ENCODE measurements around the gene LMTK3.

The LMTK3 gene

DNA sequence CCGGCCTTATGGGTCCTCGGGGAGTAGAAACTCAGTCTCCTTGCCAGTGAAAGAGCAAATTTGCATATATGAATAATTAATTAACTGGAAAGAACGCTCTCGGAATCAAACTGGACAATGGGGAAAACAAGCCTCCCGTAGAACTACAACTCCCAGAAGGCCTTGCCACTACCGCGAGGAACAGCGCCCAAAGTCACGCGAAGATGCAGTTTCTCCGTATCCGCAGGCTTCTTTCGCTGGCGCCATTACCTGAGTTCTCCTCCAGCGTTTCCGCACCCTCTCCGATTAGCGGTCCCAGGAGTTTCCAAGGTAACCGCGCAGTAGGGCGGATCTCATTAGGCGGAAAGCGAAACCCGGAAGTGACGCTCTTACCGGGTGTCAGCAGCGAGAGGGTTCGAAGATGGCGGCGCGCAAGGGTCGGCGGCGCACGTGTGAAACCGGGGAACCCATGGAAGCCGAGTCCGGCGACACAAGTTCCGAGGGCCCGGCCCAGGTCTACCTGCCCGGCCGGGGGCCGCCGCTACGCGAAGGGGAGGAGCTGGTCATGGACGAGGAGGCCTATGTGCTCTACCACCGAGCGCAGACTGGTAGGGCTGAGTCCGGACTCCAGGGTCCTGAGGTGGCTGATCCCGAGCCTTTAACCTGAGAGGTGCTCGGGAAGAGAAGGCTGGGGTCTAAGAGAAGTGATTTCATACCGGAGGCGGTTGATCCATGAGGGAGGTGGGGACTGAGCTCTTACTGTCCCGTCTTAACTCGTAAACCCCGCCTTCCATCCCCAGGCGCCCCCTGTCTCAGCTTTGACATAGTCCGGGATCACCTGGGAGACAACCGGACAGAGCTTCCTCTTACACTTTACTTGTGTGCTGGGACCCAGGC lies 65.8 kb downstream of the LMTK3 start, which contains the start of gene GRWD1:
Gene GRWD1, plus strand, starts transcription at position 378 of the 876 bp plus-strand sequence. Its CDS starts 23 bp downstream, at position 401.
- ChIA-PET CTCF (interaction anchor here (0.8 to 1.6 kb wide), 6 partner anchors 10 to 54 kb away, joined by 3 to 6 read pairs (median 4); partner anchors contain the start of genes KCNJ14 and KDELR1), POLR2A (interaction anchor here (0.5 to 1.0 kb wide), 3 partner anchors 11 to 127 kb away, joined by 3 to 5 read pairs (median 3); no protein-coding TSS in a partner anchor)
- H3K36me3 ChIP-seq (ENCODE audit: control insufficient read depth in 4 of 4, insufficient read depth in 4 of 4, low read length in 3 of 4): peaks cover 2 to 32% (median 22%) of the 10 kb centered on the region in 4 experiments
- peak within 1 kb of the TSS; percentile 74 to 91 for H3K27ac ChIP-seq (ENCODE audit: insufficient read depth in 1 of 2, low read depth in 1 of 2, low read length in 2 of 2, poor library complexity in 1 of 2, severe bottlenecking in 2 of 2)
- H3K9me3 ChIP-seq (ENCODE audit: control extremely low read depth in 1 of 5, control insufficient read depth in 4 of 5, insufficient read depth in 2 of 5, low read depth in 1 of 5, low read length in 4 of 5): no peaks in the 10 kb centered on the region
- peak; percentile 97 to 99 (median 99) for DNase-seq
- peak within 1 kb of the TSS; percentile 91 to 99 (median 96) for H3K4me3 ChIP-seq (ENCODE audit: control insufficient read depth in 1 of 7, extremely low read depth in 1 of 7, insufficient read depth in 4 of 7, low read depth in 2 of 7, low read length in 6 of 7)
- peaks cover 0 to 36% (median 14%) of the 10 kb centered on the region in 5 experiments for H3K27me3 ChIP-seq (replicated peaks in 2 of 5; ENCODE audit: control insufficient read depth in 4 of 5, insufficient read depth in 5 of 5, low read length in 4 of 5)
- peaks cover 3 to 31% (median 28%) of the 10 kb centered on the region in 4 experiments for H3K4me1 ChIP-seq (ENCODE audit: control extremely low read depth in 1 of 4, control insufficient read depth in 4 of 4, insufficient read depth in 4 of 4, low read length in 3 of 4)
- under 1% methylated on average over 55 of the region's 61 CpGs for WGBS (ENCODE audit: insufficient coverage)

DNA sequence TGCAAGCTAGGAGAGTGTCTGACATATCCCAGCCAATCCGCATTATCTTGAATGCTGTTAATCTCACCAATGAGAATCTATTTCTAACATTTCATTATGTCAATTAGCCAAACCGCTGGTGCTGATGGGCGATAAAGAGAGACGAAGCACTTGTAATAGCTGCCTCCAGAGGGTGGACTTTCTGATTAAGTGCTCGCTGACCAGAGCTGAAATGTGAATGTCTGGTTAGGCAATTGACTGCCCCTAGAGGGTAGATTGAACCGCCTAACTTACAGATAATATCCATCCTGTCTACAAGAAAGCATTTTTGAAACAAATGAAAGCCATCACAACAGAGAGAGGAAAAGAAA lies 66.4 kb downstream of the LMTK3 start:
- ChIA-PET POLR2A (interaction anchor here (0.5 kb wide), 1 partner anchor 15 kb away, joined by 3 read pairs; no protein-coding TSS in a partner anchor), CTCF (interaction anchor here (0.8 to 1.4 kb wide), 4 partner anchors 16 to 54 kb away, joined by 3 to 4 read pairs (median 3); partner anchors contain the start of gene KDELR1)
- H3K36me3 ChIP-seq (ENCODE audit: control insufficient read depth in 4 of 4, insufficient read depth in 4 of 4, low read length in 3 of 4): peaks cover 2 to 26% (median 16%) of the 10 kb centered on the region in 4 experiments
- no peaks in the 10 kb centered on the region for H3K9me3 ChIP-seq (ENCODE audit: control extremely low read depth in 1 of 5, control insufficient read depth in 4 of 5, insufficient read depth in 2 of 5, low read depth in 1 of 5, low read length in 4 of 5)
- peak overlapping the region; percentile 74 to 91 for H3K27ac ChIP-seq (ENCODE audit: insufficient read depth in 1 of 2, low read depth in 1 of 2, low read length in 2 of 2, poor library complexity in 1 of 2, severe bottlenecking in 2 of 2)
- H3K27me3 ChIP-seq (replicated peaks in 2 of 5; ENCODE audit: control insufficient read depth in 4 of 5, insufficient read depth in 5 of 5, low read length in 4 of 5): peaks cover 0 to 36% (median 14%) of the 10 kb centered on the region in 5 experiments
- H3K4me1 ChIP-seq (ENCODE audit: control extremely low read depth in 1 of 4, control insufficient read depth in 4 of 4, insufficient read depth in 4 of 4, low read length in 3 of 4): peaks cover 3 to 31% (median 28%) of the 10 kb centered on the region in 4 experiments
- H3K4me3 ChIP-seq (ENCODE audit: control insufficient read depth in 1 of 7, extremely low read depth in 1 of 7, insufficient read depth in 4 of 7, low read depth in 2 of 7, low read length in 6 of 7): peak overlapping the region in 6 of 7 experiments; percentile 92 to 99 (median 96)
- WGBS (ENCODE audit: insufficient coverage): 13% methylated on average over 4 of the region's 6 CpGs
- peak; percentile 50 to 85 (median 76) for DNase-seq

DNA sequence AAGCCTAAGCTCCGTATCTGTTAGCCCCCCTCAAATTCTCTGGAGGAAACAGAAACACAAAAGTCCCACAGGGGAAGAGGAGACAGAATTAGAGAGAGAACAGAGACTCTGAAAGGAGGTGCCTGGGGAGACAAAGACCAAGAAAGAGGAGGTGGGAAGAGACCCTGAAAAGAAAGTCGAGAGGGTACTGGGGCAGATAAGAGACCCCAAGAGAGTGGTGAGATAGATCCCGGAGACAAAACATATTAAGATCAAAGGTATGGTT lies 66.8 kb downstream of the LMTK3 start:
- Histone ChIP-seq H3K36me3 (ENCODE audit: control insufficient read depth in 4 of 4, insufficient read depth in 4 of 4, low read length in 3 of 4) (peaks cover 2 to 22% (median 14%) of the 10 kb centered on the region in 4 experiments), H3K27ac (ENCODE audit: insufficient read depth in 1 of 2, low read depth in 1 of 2, low read length in 2 of 2, poor library complexity in 1 of 2, severe bottlenecking in 2 of 2) (peak overlapping the region in 1 of 2 experiments; percentile 91), H3K4me3 (ENCODE audit: control insufficient read depth in 1 of 7, extremely low read depth in 1 of 7, insufficient read depth in 4 of 7, low read depth in 2 of 7, low read length in 6 of 7) (peak overlapping the region in 6 of 7 experiments; percentile 10 to 99 (median 96)), H3K9me3 (ENCODE audit: control extremely low read depth in 1 of 5, control insufficient read depth in 4 of 5, insufficient read depth in 2 of 5, low read depth in 1 of 5, low read length in 4 of 5) (no peaks in the 10 kb centered on the region), H3K27me3 (replicated peaks in 2 of 5; ENCODE audit: control insufficient read depth in 4 of 5, insufficient read depth in 5 of 5, low read length in 4 of 5) (peaks cover 0 to 36% (median 14%) of the 10 kb centered on the region in 5 experiments), H3K4me1 (ENCODE audit: control extremely low read depth in 1 of 4, control insufficient read depth in 4 of 4, insufficient read depth in 4 of 4, low read length in 3 of 4) (peaks cover 3 to 31% (median 28%) of the 10 kb centered on the region in 4 experiments)
- CTCF ChIA-PET: interaction anchor here (0.8 to 1.4 kb wide), 4 partner anchors 16 to 53 kb away, joined by 3 to 4 read pairs (median 3); partner anchors contain the start of gene KDELR1
- DNase-seq: no peak
- WGBS (ENCODE audit: insufficient coverage): 54% methylated on average over 2 of the region's 3 CpGs
- POLR2A ChIA-PET: interaction anchor here (0.5 kb wide), 1 partner anchor 15 kb away, joined by 3 read pairs; no protein-coding TSS in a partner anchor

DNA sequence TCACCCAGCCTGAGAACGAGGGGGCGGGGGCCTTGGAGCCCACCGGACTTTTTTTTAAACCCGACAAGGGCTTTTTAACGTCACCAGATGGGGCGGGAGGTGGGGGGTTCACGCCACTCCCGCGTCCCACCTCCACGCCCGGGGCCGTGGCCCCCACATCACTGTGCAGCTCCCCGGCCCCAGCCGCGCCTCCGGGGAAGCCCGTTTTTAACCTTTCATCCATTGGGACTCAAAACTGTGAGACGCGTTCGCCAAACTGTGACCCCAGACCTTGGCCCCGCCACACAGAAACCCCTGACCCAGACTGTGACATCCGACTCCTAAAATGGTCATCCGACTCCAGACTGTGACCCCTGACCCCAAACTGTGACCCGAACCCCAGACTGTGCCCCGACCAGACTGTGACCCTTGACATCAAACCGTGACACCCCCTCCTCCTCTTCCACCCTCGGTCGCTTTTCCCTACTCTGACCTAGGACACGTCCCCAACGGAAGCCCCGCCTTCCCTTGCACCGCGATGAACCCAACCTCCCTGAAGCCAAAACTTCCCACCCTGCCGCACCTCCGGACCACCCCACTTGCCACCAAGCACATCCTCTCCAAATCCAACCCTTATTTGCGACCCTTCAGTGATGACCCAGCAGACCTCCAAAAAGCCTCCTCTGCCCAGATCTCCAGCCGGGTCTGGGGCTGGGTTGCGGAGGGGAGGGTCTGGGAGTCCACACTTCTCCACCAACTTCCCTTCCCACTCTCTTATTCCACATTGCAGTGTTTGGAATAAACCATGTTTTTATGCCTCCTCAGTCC lies 67.3 kb downstream of the LMTK3 start:
- Histone ChIP-seq H3K27ac (ENCODE audit: insufficient read depth in 1 of 2, low read depth in 1 of 2, low read length in 2 of 2, poor library complexity in 1 of 2, severe bottlenecking in 2 of 2) (peak overlapping the region in 1 of 2 experiments; percentile 91), H3K27me3 (replicated peaks in 2 of 5; ENCODE audit: control insufficient read depth in 4 of 5, insufficient read depth in 5 of 5, low read length in 4 of 5) (peaks cover 0 to 36% (median 14%) of the 10 kb centered on the region in 5 experiments), H3K4me3 (ENCODE audit: control insufficient read depth in 1 of 7, extremely low read depth in 1 of 7, insufficient read depth in 4 of 7, low read depth in 2 of 7, low read length in 6 of 7) (peak overlapping the region; percentile 4 to 99 (median 96)), H3K9me3 (ENCODE audit: control extremely low read depth in 1 of 5, control insufficient read depth in 4 of 5, insufficient read depth in 2 of 5, low read depth in 1 of 5, low read length in 4 of 5) (no peaks in the 10 kb centered on the region), H3K4me1 (ENCODE audit: control extremely low read depth in 1 of 4, control insufficient read depth in 4 of 4, insufficient read depth in 4 of 4, low read length in 3 of 4) (peaks cover 3 to 31% (median 28%) of the 10 kb centered on the region in 4 experiments), H3K36me3 (ENCODE audit: control insufficient read depth in 4 of 4, insufficient read depth in 4 of 4, low read length in 3 of 4) (peaks cover 2 to 17% (median 12%) of the 10 kb centered on the region in 4 experiments)
- peak in 2 of 3 donors; percentile 13 to 32 for DNase-seq
- CTCF ChIA-PET: interaction anchor here (1.1 kb wide), 1 partner anchor 16 kb away, joined by 3 read pairs; no protein-coding TSS in a partner anchor
- POLR2A ChIA-PET: interaction anchor here (1.2 kb wide), 1 partner anchor 50 kb away, joined by 3 read pairs; no protein-coding TSS in a partner anchor
- 13% methylated on average over 30 of the region's 38 CpGs for WGBS (ENCODE audit: insufficient coverage)

DNA sequence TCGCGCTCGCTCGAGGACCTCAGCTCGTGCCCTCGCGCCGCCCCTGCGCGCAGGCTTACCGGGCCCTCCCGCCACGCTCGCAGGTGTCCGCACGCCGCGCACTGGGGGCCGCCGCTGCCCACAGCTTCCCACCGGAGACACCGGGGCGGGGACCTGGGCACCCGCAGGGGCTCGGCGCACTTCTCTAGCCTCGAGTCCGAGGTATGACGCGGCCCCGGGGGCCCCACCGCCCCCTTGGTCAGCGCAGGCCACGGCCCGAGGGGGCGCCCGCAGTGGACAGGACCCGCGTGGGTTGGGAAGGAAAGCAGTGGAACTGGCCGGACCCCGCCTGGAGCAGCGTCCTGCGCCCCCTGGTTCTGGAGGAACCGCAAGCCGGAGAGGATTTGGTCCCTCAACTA lies 67.9 kb downstream of the LMTK3 start:
- DNase-seq: peak in 1 of 3 donors; percentile 17
- Histone ChIP-seq H3K36me3 (ENCODE audit: control insufficient read depth in 4 of 4, insufficient read depth in 4 of 4, low read length in 3 of 4) (peaks cover 0 to 13% (median 11%) of the 10 kb centered on the region in 4 experiments), H3K9me3 (ENCODE audit: control extremely low read depth in 1 of 5, control insufficient read depth in 4 of 5, insufficient read depth in 2 of 5, low read depth in 1 of 5, low read length in 4 of 5) (no peaks in the 10 kb centered on the region), H3K4me3 (ENCODE audit: control insufficient read depth in 1 of 7, extremely low read depth in 1 of 7, insufficient read depth in 4 of 7, low read depth in 2 of 7, low read length in 6 of 7) (peak overlapping the region in 5 of 7 experiments; percentile 4 to 99 (median 97)), H3K27ac (ENCODE audit: insufficient read depth in 1 of 2, low read depth in 1 of 2, low read length in 2 of 2, poor library complexity in 1 of 2, severe bottlenecking in 2 of 2) (no peak overlapping the region), H3K4me1 (ENCODE audit: control extremely low read depth in 1 of 4, control insufficient read depth in 4 of 4, insufficient read depth in 4 of 4, low read length in 3 of 4) (peaks cover 3 to 31% (median 28%) of the 10 kb centered on the region in 4 experiments), H3K27me3 (replicated peaks in 2 of 5; ENCODE audit: control insufficient read depth in 4 of 5, insufficient read depth in 5 of 5, low read length in 4 of 5) (peaks cover 0 to 36% (median 15%) of the 10 kb centered on the region in 5 experiments)
- 2% methylated on average over 35 of the region's 45 CpGs for WGBS (ENCODE audit: insufficient coverage)
- ChIA-PET POLR2A (interaction anchor here (0.6 to 1.2 kb wide), 2 partner anchors 49 to 80 kb away, joined by 3 read pairs; partner anchors contain the start of genes SYNGR4 and TMEM143), CTCF (interaction anchor here (0.6 kb wide), 1 partner anchor 26 kb away, joined by 3 read pairs; no protein-coding TSS in a partner anchor)

DNA sequence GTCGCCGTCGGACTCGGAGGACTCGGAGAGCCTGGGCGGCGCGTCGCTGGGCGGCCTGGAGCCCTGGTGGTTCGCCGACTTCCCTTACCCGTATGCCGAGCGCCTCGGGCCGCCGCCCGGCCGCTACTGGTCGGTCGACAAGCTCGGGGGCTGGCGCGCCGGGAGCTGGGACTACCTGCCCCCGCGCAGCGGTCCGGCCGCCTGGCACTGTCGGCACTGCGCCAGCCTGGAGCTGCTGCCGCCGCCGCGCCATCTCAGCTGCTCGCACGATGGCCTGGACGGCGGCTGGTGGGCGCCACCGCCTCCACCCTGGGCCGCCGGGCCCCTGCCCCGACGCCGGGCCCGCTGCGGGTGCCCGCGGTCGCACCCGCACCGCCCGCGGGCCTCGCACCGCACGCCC lies 68.4 kb downstream of the LMTK3 start:
- POLR2A ChIA-PET: interaction anchor here (0.6 to 1.2 kb wide), 3 partner anchors 49 to 79 kb away, joined by 3 read pairs; partner anchors contain the start of genes SYNGR4 and TMEM143
- CTCF ChIA-PET: interaction anchor here (0.6 kb wide), 1 partner anchor 26 kb away, joined by 3 read pairs; no protein-coding TSS in a partner anchor

More for the DNA sequence above, 68.4 kb downstream of the LMTK3 start:
- H3K27ac ChIP-seq (ENCODE audit: insufficient read depth in 1 of 2, low read depth in 1 of 2, low read length in 2 of 2, poor library complexity in 1 of 2, severe bottlenecking in 2 of 2): no peak overlapping the region
- H3K9me3 ChIP-seq (ENCODE audit: control extremely low read depth in 1 of 5, control insufficient read depth in 4 of 5, insufficient read depth in 2 of 5, low read depth in 1 of 5, low read length in 4 of 5): no peaks in the 10 kb centered on the region
- H3K4me1 ChIP-seq (ENCODE audit: control extremely low read depth in 1 of 4, control insufficient read depth in 4 of 4, insufficient read depth in 4 of 4, low read length in 3 of 4): peaks cover 3 to 31% (median 28%) of the 10 kb centered on the region in 4 experiments
- H3K4me3 ChIP-seq (ENCODE audit: control insufficient read depth in 1 of 7, extremely low read depth in 1 of 7, insufficient read depth in 4 of 7, low read depth in 2 of 7, low read length in 6 of 7): peak overlapping the region in 3 of 7 experiments; percentile 28 to 99 (median 96)
- DNase-seq: peak; percentile 11 to 52 (median 45)
- peaks cover 0 to 8% (median 6%) of the 10 kb centered on the region in 4 experiments for H3K36me3 ChIP-seq (ENCODE audit: control insufficient read depth in 4 of 4, insufficient read depth in 4 of 4, low read length in 3 of 4)
- peaks cover 0 to 36% (median 15%) of the 10 kb centered on the region in 5 experiments for H3K27me3 ChIP-seq (replicated peaks in 2 of 5; ENCODE audit: control insufficient read depth in 4 of 5, insufficient read depth in 5 of 5, low read length in 4 of 5)
- WGBS (ENCODE audit: insufficient coverage): 1% methylated on average over 53 of the region's 60 CpGs
